GM21381 (cell line): ENCODE measurements around the gene CXCL13.
"Not testable (repeated sequence)": the region's sequence is repeated elsewhere in the genome, so short reads cannot be mapped to it uniquely, and the experiment has no call there.

Experiments
- ATAC-seq: cut with Tn5 transposase; IDR thresholded peaks from one replicate; pipeline ENCODE4 v1.9.1; 2021; ENCODE audit warnings: mild to moderate bottlenecking, moderate library complexity; ENCODE audit not compliant: unreplicated experiment

The CXCL13 gene

GRCh38 chr4:77600521-77601451 is 4.8 kb upstream of the CXCL13 start:
- no peak for ATAC-seq

GRCh38 chr4:77601614-77602187 is 3.9 kb upstream of the CXCL13 start:
- ATAC-seq = no peak

- no peak for ATAC-seq
These were observed 7.6 kb downstream of the CXCL13 start for GRCh38 chr4:77613267-77613666.

- no peak for ATAC-seq
These were observed 9.5 kb downstream of the CXCL13 start for GRCh38 chr4:77615153-77615552.

- ATAC-seq = no peak
These were observed 11.6 kb downstream of the CXCL13 start for GRCh38 chr4:77617203-77617602.

GRCh38 chr4:77618383-77619241 is 13.0 kb downstream of the CXCL13 start:
- peak; percentile 84 for ATAC-seq

GRCh38 chr4:77619408-77619807 is 13.8 kb downstream of the CXCL13 start:
- ATAC-seq = no peak

GRCh38 chr4:77621254-77621653 is 15.6 kb downstream of the CXCL13 start:
- no peak for ATAC-seq

- ATAC-seq = no peak
These were observed 17.5 kb downstream of the CXCL13 start for GRCh38 chr4:77623091-77623490.

GRCh38 chr4:77624213-77624612 is 18.6 kb downstream of the CXCL13 start:
- no peak for ATAC-seq

GRCh38 chr4:77625485-77625884 is 19.9 kb downstream of the CXCL13 start:
- no peak for ATAC-seq

GRCh38 chr4:77629885-77630284 is 24.3 kb downstream of the CXCL13 start:
- ATAC-seq = peak; percentile 83

- ATAC-seq = no peak
These were observed 25.7 kb downstream of the CXCL13 start for GRCh38 chr4:77631276-77631675.

GRCh38 chr4:77634132-77634785 is 28.6 kb downstream of the CXCL13 start:
- no peak for ATAC-seq

GRCh38 chr4:77635246-77635645 is 29.6 kb downstream of the CXCL13 start:
- ATAC-seq = no peak

- ATAC-seq = no peak
These were observed 30.3 kb downstream of the CXCL13 start for GRCh38 chr4:77635876-77636275.

GRCh38 chr4:77636902-77637301 is 31.3 kb downstream of the CXCL13 start:
- no peak for ATAC-seq

- ATAC-seq = not testable (repeated sequence)
These were observed 38.4 kb downstream of the CXCL13 start for GRCh38 chr4:77644069-77644468.

- ATAC-seq = no peak
These were observed 45.2 kb downstream of the CXCL13 start for GRCh38 chr4:77650787-77651186.

GRCh38 chr4:77651820-77652219 is 46.2 kb downstream of the CXCL13 start:
- no peak for ATAC-seq
